GM12878 (cell line): ENCODE measurements around the gene CDK17. TPM values are rescaled to one million over a fixed set of nuclear protein-coding genes. Genes with fewer than 3 reads are reported as not detected.

ENCODE experiments used
- ATF7 ChIP-seq: fragments of 450-650 bp; IDR thresholded peaks from 2 replicates; pipeline ENCODE4 v1.6.1; 2016; ENCODE audit warnings: low read depth, mild to moderate bottlenecking
- BHLHE40 ChIP-seq, 2 experiments: fragments of 450-650 bp in 1 of 2; IDR thresholded peaks; 2 replicates each; pipeline ENCODE4 v1.6.1; 2011 to 2017; ENCODE audit warnings: low read depth in 2 of 2, borderline replicate concordance in 1 of 2, improper control_type of control experiment in 1 of 2, low read length in 1 of 2, mild to moderate bottlenecking in 1 of 2
- BRCA1 ChIP-seq: IDR thresholded peaks from 2 replicates; pipeline ENCODE4 v1.6.1; 2011; ENCODE audit warnings: low read depth, low read length, improper control_type of control experiment
- CBX3 ChIP-seq: fragments of 200-600 bp; sonication (generic); IDR thresholded peaks from 2 replicates; pipeline ENCODE4 v1.6.1; 2016; ENCODE audit warnings: low read depth, borderline replicate concordance
- CHD4 ChIP-seq: fragments of 200-600 bp; sonication (generic); IDR thresholded peaks from 2 replicates; pipeline ENCODE4 v1.6.1; 2016; ENCODE audit warnings: mild to moderate bottlenecking
- DPF2 ChIP-seq: fragments of 450-650 bp; IDR thresholded peaks from 2 replicates; pipeline ENCODE4 v1.6.1; 2017; ENCODE audit warnings: mild to moderate bottlenecking
- E4F1 ChIP-seq: fragments of 450-650 bp; IDR thresholded peaks from 2 replicates; pipeline ENCODE4 v1.6.1; 2018; ENCODE audit warnings: borderline replicate concordance, mild to moderate bottlenecking; ENCODE audit not compliant: partially characterized antibody
- FOS ChIP-seq: IDR thresholded peaks from 3 replicates; pipeline ENCODE4 v1.6.1; 2011; ENCODE audit warnings: borderline replicate concordance; ENCODE audit not compliant: insufficient read length; ENCODE audit errors: extremely low read depth
- HCFC1 ChIP-seq: fragments of 150-350 bp; IDR thresholded peaks from 2 replicates; pipeline ENCODE4 v1.6.1; 2014; ENCODE audit warnings: low read length
- HDAC2 ChIP-seq: fragments of 200-600 bp; sonication (generic); IDR thresholded peaks from 2 replicates; pipeline ENCODE4 v1.6.1; 2017
- IKZF2 ChIP-seq, 2 experiments: fragments of 450-650 bp; IDR thresholded peaks; 2 replicates each; pipeline ENCODE4 v1.6.1; 2017; ENCODE audit warnings: mild to moderate bottlenecking in 2 of 2, moderate library complexity in 2 of 2
- MAX ChIP-seq: IDR thresholded peaks from 2 replicates; pipeline ENCODE4 v1.6.1; 2012; ENCODE audit warnings: low read depth, low read length, improper control_type of control experiment
- MEF2A ChIP-seq: IDR thresholded peaks from 2 replicates; pipeline ENCODE4 v1.6.1; 2011; ENCODE audit warnings: low read depth, mild to moderate bottlenecking, low read length, moderate library complexity; ENCODE audit not compliant: insufficient read depth
- NRF1 ChIP-seq: conservative IDR thresholded peaks from 2 replicates; pipeline ENCODE4 v1.6.1; 2011; ENCODE audit warnings: mild to moderate bottlenecking, low read depth, low read length, improper control_type of control experiment
- PAX5 ChIP-seq: IDR thresholded peaks from 2 replicates; pipeline ENCODE4 v1.6.1; 2011; ENCODE audit warnings: low read depth, low read length, borderline replicate concordance
- POU2F2 ChIP-seq: IDR thresholded peaks from 3 replicates; pipeline ENCODE4 v1.6.1; 2011; ENCODE audit warnings: low read depth, mild to moderate bottlenecking, low read length, borderline replicate concordance
- SIN3A ChIP-seq: IDR thresholded peaks from 2 replicates; pipeline ENCODE4 v1.6.1; 2012; ENCODE audit warnings: low read depth, low read length, improper control_type of control experiment
- SMAD5 ChIP-seq: IDR thresholded peaks from 2 replicates; pipeline ENCODE4 v1.6.1; 2016; ENCODE audit warnings: antibody characterized with exemption, low read depth
- STAT1 ChIP-seq: fragments of 450-650 bp; conservative IDR thresholded peaks from 2 replicates; pipeline ENCODE4 v1.6.1; 2014; ENCODE audit warnings: antibody characterized with exemption, mild to moderate bottlenecking
- SUPT20H ChIP-seq: IDR thresholded peaks from 2 replicates; pipeline ENCODE4 v1.6.1; 2011; ENCODE audit warnings: low read depth, mild to moderate bottlenecking, low read length, moderate library complexity, borderline replicate concordance; ENCODE audit not compliant: control insufficient read depth
- TCF7 ChIP-seq: IDR thresholded peaks from 2 replicates; pipeline ENCODE4 v1.6.1; 2014; ENCODE audit warnings: antibody characterized with exemption, borderline replicate concordance
- WRNIP1 ChIP-seq: IDR thresholded peaks from 2 replicates; pipeline ENCODE4 v1.6.1; 2011; ENCODE audit warnings: low read depth, low read length, improper control_type of control experiment, borderline replicate concordance
- YY1 ChIP-seq: IDR thresholded peaks from 2 replicates; pipeline ENCODE4 v1.6.1; 2011; ENCODE audit warnings: low read depth, mild to moderate bottlenecking, low read length
- ZBED1 ChIP-seq: IDR thresholded peaks from 2 replicates; pipeline ENCODE4 v1.6.1; 2016; ENCODE audit warnings: borderline replicate concordance
- ZNF24 ChIP-seq: fragments of 450-650 bp; IDR thresholded peaks from 2 replicates; pipeline ENCODE4 v1.6.1; 2017; ENCODE audit warnings: antibody characterized with exemption, mild to moderate bottlenecking
- polyA plus RNA-seq, 11 experiments: library from polyadenylated mRNA; depleted of rRNA in 4 of 11; unstranded in 6 of 11; stranded (reverse) in 5 of 11; fragments of >200 nt; fragmentation: Nextera tagmentation in 4 of 11; fragmentation: Illumina TruSeq in 1 of 11; extraction: Ambion mirVana in 4 of 11; extraction: Trizol in 1 of 11; gene quantifications; 1 replicate in 1 of 11; 2 replicates in 10 of 11; pipeline versions ENCODE4 v1.2.1 to v1.2.3, GENCODE V29; 2011 to 2016; ENCODE audit warnings: inconsistent platforms in 2 of 11, missing spikeins in 2 of 11, low read depth in 1 of 11
- total RNA-seq, 4 experiments: library from RNA; depleted of rRNA in 3 of 4; stranded (reverse); fragments of >200 nt in 3 of 4; fragmentation: Illumina TruSeq in 1 of 4; extraction: Trizol in 1 of 4; gene quantifications; 2 replicates each; pipeline versions ENCODE4 v1.2.1 to v1.2.3, GENCODE V29; 2013 to 2021
- TF ChIP-seq, protein P1 (sequence below): fragments of 450-650 bp; IDR thresholded peaks from 2 replicates; pipeline ENCODE4 v1.6.1; 2016; ENCODE audit warnings: mild to moderate bottlenecking

Gene CDK17
- total and polyA plus RNA-seq, 10 of the 15 experiments (the other 5 are each of a cell fraction or from before 2014, with no cell fraction given): 5.6 to 45.6 (median 18.3) TPM

DNA sequence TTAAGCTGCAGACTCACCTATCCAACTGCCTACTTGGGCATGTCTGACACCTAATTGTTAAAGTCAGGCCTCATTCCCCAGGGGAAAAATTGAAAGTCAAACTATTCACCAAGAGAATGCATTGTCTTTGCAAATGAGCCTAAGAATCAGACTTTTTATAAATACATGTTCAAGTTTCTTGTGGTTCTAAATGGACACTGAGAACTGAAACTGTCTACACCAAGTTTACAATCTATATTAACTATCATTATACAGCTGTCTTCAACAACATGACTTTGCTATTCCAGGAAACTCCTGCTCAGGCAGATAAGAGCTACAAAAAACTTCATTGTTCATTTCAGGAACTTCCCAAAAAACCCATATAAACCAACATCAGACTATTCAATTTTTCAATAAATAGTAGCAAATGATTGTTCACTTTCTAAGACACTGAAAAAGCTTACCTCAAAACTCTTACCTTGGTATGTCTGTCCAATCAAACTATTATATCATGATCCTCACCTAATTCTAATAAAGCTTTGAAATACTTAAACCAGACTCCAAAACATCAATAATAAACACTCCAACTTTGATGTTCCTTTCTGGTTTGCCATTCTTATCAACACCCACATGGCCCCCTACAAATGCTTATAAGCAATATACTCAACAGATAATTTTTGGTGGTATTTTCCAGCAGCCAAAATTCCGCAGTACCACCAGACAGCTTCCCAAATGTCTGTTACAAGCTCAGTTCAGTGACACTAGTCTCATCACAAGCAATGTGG is 24.2 kb downstream of the CDK17 start (continued):
- TF ChIP-seq, protein P1, sequence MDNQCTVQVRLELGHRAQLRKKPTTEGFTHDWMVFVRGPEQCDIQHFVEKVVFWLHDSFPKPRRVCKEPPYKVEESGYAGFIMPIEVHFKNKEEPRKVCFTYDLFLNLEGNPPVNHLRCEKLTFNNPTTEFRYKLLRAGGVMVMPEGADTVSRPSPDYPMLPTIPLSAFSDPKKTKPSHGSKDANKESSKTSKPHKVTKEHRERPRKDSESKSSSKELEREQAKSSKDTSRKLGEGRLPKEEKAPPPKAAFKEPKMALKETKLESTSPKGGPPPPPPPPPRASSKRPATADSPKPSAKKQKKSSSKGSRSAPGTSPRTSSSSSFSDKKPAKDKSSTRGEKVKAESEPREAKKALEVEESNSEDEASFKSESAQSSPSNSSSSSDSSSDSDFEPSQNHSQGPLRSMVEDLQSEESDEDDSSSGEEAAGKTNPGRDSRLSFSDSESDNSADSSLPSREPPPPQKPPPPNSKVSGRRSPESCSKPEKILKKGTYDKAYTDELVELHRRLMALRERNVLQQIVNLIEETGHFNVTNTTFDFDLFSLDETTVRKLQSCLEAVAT: no peak
- TF ChIP-seq CBX3 (no peak), ZBED1 (no peak), YY1 (no peak), SMAD5 (no peak), MAX (no peak), IKZF2 (IDR thresholded peaks at IDR 0.05) (peak; percentile 40 to 58; a peak in 2 of 4 replicates), ZNF24 (no peak), STAT1 (no peak), ATF7 (0 out of 2 replicates have a peak, but pooled peaks have one; percentile 17), HCFC1 (no peak), FOS (no peak), BHLHE40 (IDR thresholded peaks at IDR 0.05; ENCODE audit: borderline replicate concordance in 1 of 2, low read depth in 2 of 2, low read length in 1 of 2) (peak in 1 of 2 experiments; percentile 32; a peak in 1 of 4 replicates), MEF2A (peak; percentile 11; the same call in 1 of the 2 replicates), WRNIP1 (no peak), POU2F2 (no peak), SUPT20H (no peak), BRCA1 (no peak), HDAC2 (no peak), DPF2 (peak; percentile 35), PAX5 (no peak), CHD4 (no peak), NRF1 (no peak), E4F1 (no peak), TCF7 (no peak), SIN3A (no peak)
